T-helper 2 cell treated with Interferon-gamma antibody and Interleukin-4, amounts not matched to agents 5 μg/mL and 100 μg/mL, for 36 hours (primary cell): ENCODE measurements around the gene PTPRT.

Source experiments
- DNase-seq: peaks from one replicate; pipeline ENCODE4 v3.0.0; 2021; ENCODE audit warnings: low spot score
- H3K27ac Mint-ChIP-seq: one replicate; pipeline ENCODE4 v1.8.0; 2021; ENCODE audit warnings: mild to moderate bottlenecking, mixed read lengths
- H3K27me3 Mint-ChIP-seq: one replicate; pipeline ENCODE4 v1.8.0; 2021; ENCODE audit warnings: low read depth, mixed read lengths
- H3K36me3 Mint-ChIP-seq: one replicate; pipeline ENCODE4 v1.8.0; 2021; ENCODE audit warnings: low read depth, mixed read lengths
- H3K4me1 Mint-ChIP-seq: one replicate; pipeline ENCODE4 v1.8.0; 2021; ENCODE audit warnings: low read depth, mixed read lengths
- H3K4me3 Mint-ChIP-seq: one replicate; pipeline ENCODE4 v1.8.0; 2022; ENCODE audit warnings: mild to moderate bottlenecking, moderate library complexity, mixed read lengths
- H3K9me3 Mint-ChIP-seq: one replicate; pipeline ENCODE4 v1.8.0; 2021; ENCODE audit warnings: mixed read lengths

Gene PTPRT

DNA sequence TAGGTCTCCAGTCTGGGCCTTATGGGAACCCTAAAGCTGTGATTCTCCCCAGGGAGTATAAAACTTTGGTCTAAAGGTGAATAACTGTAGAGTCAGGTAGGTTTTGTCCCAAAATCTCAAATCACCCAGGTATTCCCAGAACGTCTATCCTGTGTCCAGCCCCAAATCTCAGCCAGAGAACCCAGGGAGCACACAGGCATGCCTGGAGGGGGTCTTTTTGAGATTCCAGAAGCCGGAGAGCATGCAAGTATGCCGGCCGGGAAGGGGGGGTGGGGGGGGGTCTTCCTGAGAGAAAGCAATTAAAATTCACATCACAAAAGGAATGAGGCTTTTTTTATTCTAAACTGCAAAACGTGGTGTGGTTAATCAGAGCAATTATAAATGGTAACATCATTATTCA lies 210.0 kb downstream of the PTPRT start:
- no peaks in the 10 kb centered on the region for H3K36me3 Mint-ChIP-seq
- DNase-seq: no peak
- H3K4me3 Mint-ChIP-seq: no peak overlapping the region
- H3K9me3 Mint-ChIP-seq: peaks cover 5% of the 10 kb centered on the region
- no peak overlapping the region for H3K27ac Mint-ChIP-seq
- H3K27me3 Mint-ChIP-seq: no peaks in the 10 kb centered on the region
- H3K4me1 Mint-ChIP-seq: no peaks in the 10 kb centered on the region

DNA sequence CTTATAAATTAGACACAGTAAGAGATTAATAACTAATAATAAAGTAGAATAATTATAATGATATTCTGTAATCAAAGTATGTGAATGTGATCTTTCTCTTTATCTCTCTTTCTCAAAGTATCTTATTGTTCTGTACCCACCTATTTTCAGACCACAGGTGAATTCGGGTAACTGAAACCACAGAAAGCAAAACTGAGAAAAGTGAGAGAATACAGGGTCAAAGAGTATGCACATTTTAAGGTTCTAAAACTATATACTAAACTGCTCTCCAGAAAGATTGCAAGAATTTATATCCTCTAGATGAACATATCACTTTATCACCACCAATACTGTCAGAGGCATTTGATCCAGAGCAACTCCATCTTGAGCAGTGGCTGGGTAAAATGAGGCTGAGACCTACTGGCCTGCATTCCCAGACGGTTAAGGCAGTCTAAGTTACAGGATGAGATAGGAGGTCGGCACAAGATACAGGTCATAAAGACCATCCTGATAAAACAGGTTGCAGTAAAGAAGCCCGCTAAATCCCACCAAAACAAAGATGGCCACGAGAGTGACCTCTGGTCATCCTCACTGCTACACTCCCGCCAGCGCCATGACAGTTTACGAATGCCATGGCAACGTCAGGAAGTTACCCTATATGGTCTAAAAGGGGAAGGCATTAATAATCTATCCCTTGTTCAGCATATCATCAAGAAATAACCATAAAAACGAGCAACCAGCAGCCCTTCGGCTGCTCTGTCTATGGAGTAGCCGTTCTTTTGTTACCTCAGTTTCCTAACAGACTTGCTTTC lies 211.3 kb downstream of the PTPRT start:
- no peaks in the 10 kb centered on the region for H3K4me1 Mint-ChIP-seq
- DNase-seq: no peak
- H3K9me3 Mint-ChIP-seq: no peaks in the 10 kb centered on the region
- no peak overlapping the region for H3K4me3 Mint-ChIP-seq
- H3K27ac Mint-ChIP-seq: no peak overlapping the region
- H3K36me3 Mint-ChIP-seq: no peaks in the 10 kb centered on the region
- H3K27me3 Mint-ChIP-seq: no peaks in the 10 kb centered on the region

DNA sequence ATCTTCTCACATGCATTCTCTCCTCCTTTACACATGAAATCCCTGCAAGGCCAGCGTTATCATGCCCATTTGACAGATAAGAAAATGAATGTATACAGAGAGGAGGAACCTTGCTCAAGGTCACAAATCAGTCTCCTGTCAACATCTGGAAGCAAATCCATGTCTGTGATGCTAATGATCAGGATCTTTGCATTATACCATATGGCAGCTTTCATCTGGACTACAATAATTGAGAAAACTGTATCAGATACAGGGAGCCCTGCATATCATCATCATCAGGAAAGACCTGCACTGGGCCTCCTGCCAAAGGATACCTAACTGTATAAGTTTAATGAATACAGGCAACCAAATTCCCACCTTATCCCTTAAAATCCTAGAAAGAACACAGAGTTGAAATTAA lies 213.7 kb downstream of the PTPRT start:
- no peaks in the 10 kb centered on the region for H3K4me1 Mint-ChIP-seq
- H3K36me3 Mint-ChIP-seq: no peaks in the 10 kb centered on the region
- H3K27me3 Mint-ChIP-seq: no peaks in the 10 kb centered on the region
- H3K9me3 Mint-ChIP-seq: no peaks in the 10 kb centered on the region
- no peak for DNase-seq
- no peak overlapping the region for H3K4me3 Mint-ChIP-seq
- no peak overlapping the region for H3K27ac Mint-ChIP-seq

DNA sequence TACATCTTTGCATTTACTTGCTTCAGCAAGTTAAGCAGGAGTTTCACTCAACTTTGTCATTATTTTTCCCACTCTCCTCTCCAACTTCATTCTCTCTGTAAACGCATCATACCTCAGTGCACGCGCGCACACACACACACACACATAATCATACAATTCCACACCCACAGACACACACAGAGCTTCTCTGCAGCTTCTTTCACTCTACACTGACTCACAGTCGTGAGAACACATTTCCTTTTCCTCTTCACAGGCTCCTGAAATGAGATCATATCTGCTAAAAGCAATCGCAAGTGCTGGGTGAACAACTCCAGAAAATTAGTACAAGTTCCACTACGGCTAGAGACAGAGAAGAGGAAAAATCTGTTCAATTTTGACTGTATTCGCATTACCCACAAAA lies 215.4 kb downstream of the PTPRT start:
- Mint-ChIP-seq H3K4me1 (no peaks in the 10 kb centered on the region), H3K27me3 (no peaks in the 10 kb centered on the region), H3K9me3 (no peaks in the 10 kb centered on the region), H3K27ac (no peak overlapping the region), H3K36me3 (no peaks in the 10 kb centered on the region), H3K4me3 (no peak overlapping the region)
- no peak for DNase-seq

DNA sequence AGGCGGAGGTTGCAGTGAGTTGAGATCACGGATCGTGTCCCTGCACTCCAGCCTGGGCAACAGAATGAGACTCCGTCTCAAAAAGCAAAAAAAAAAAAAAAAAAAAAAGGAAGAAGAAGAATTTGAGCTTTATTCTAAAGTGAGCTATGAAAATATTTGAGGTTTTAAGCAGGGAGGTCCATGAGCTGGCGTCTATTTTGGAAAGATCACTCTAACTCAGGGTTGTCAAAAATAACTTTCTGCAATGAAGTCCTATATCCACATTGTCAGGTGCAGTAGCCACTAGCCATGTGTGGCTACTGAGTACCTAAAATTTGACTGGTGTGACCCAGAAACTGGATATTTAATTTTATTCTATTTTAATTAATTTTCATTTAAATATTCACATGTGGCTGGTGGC lies 217.1 kb downstream of the PTPRT start:
- Mint-ChIP-seq H3K27ac (no peak overlapping the region), H3K27me3 (no peaks in the 10 kb centered on the region), H3K4me1 (no peaks in the 10 kb centered on the region), H3K4me3 (no peak overlapping the region), H3K9me3 (peaks cover 4% of the 10 kb centered on the region), H3K36me3 (no peaks in the 10 kb centered on the region)
- no peak for DNase-seq

DNA sequence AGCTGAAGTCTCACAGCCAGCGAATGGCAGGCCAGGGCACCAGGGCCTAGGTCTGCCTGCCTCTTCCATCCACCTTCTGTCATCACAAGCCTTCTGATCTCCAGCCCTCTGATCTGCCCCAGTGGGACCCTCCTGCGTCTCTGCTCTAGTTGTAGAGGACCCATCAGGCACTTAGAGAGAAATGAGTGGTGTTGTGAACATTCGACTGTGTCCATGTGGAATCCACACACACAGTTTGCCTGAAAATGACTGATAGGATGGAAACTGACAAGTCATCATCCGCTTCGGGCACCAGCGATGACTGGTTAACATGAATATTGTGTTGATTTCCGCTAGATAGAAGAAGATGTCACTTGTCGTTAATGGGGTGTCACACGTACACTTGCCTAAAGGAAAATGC lies 221.0 kb downstream of the PTPRT start:
- Mint-ChIP-seq H3K27me3 (no peaks in the 10 kb centered on the region), H3K36me3 (no peaks in the 10 kb centered on the region), H3K27ac (no peak overlapping the region), H3K4me1 (no peaks in the 10 kb centered on the region), H3K9me3 (peaks cover 4% of the 10 kb centered on the region), H3K4me3 (no peak overlapping the region)
- DNase-seq: no peak

DNA sequence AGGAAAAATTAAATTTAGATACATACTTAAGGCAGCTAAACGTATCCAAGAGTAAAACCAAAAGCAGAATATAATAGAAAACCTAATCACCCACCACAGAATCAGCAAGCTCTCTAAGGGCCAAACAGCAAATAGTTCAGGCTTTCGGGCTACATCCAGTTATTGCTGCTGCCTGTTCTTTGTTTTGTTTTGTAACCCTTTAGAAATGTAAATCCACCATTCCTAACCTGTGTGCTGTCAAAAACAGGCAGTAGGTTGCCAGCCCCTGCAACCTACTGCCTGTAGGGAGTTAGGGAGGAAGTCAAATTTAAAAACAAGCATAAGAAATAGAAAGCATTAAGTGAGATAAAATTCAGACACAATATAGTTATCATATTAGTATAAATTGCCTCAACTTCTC lies 225.9 kb downstream of the PTPRT start:
- H3K36me3 Mint-ChIP-seq: no peaks in the 10 kb centered on the region
- no peak overlapping the region for H3K4me3 Mint-ChIP-seq
- H3K4me1 Mint-ChIP-seq: no peaks in the 10 kb centered on the region
- peaks cover 4% of the 10 kb centered on the region for H3K9me3 Mint-ChIP-seq
- H3K27ac Mint-ChIP-seq: no peak overlapping the region
- H3K27me3 Mint-ChIP-seq: no peaks in the 10 kb centered on the region
- no peak for DNase-seq

DNA sequence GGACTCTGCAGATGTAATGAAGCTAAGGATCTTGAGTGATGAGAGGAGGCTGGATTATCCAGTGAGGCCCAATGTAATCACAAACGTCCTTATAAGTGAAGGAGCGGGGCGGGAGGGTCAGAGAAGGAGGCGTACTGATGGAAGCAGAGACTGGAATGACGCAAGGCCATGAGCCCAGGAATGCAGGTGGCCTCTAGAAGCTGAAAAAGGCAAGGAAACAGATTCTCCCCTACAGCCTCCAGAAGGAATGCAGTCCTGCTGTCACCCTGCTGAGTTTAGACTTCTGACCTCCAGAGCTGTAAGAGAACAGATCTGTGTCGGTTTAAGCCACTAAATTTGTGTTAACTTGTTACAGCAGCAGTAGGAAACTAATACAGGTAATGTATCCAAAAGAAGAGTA lies 227.9 kb downstream of the PTPRT start:
- Mint-ChIP-seq H3K9me3 (no peaks in the 10 kb centered on the region), H3K36me3 (no peaks in the 10 kb centered on the region), H3K27me3 (no peaks in the 10 kb centered on the region), H3K4me3 (no peak overlapping the region), H3K27ac (no peak overlapping the region), H3K4me1 (no peaks in the 10 kb centered on the region)
- DNase-seq: no peak

DNA sequence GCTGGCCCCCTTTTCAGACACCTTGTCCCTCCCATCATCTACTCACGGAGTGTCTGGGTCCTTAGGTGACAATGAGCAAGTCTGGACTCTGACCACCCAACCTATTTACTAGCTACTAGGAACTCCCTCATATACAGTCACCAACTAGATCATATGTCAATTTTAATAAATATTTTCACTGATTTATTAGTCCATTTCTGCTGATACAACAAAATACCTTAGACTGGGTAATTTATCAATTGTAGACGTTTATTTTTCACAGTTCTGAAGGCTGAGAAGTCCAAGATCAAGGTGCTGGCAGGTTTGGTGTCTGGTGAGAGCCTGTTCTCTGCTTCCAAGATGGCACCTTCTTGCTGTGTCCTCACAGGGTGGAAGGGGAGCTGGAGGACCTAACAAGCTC lies 229.7 kb downstream of the PTPRT start:
- H3K27me3 Mint-ChIP-seq: no peaks in the 10 kb centered on the region
- DNase-seq: no peak
- no peak overlapping the region for H3K27ac Mint-ChIP-seq
- H3K4me3 Mint-ChIP-seq: no peak overlapping the region
- H3K36me3 Mint-ChIP-seq: no peaks in the 10 kb centered on the region
- no peaks in the 10 kb centered on the region for H3K4me1 Mint-ChIP-seq
- no peaks in the 10 kb centered on the region for H3K9me3 Mint-ChIP-seq

DNA sequence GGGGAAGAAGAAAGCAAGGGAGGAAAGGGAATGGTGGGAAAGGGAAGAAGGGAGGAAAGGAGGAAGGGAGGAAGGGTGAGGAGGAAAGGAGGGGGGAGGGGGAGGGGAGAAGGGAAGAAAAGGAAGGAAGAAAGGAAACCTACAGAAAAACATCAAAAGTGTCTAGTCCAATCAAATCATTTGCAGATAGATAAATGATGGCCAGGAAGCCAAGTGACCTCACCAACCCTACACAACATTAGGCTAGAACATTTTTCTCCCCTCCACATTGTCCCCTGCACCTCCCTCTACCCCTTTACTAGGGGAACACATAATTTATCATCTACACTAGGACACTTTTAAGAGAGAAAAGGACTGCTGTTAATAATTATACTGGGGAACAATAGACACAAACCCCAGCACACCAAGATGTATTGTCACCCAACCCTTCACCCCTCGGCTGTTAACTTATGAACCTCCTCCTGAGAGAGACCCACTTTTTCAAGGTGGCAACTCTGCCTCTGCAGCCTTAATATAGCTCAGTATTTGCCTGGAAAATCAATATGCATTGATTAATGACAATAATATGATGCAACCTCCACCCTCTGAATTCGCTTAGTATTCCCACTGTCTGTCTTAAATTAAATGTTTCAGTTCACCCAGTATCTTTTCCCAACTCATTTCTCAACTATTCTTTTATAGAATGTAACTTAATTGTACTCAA lies 231.2 kb downstream of the PTPRT start:
- Mint-ChIP-seq H3K36me3 (no peaks in the 10 kb centered on the region), H3K27me3 (no peaks in the 10 kb centered on the region), H3K4me1 (no peaks in the 10 kb centered on the region), H3K9me3 (no peaks in the 10 kb centered on the region), H3K4me3 (no peak overlapping the region), H3K27ac (no peak overlapping the region)
- no peak for DNase-seq

DNA sequence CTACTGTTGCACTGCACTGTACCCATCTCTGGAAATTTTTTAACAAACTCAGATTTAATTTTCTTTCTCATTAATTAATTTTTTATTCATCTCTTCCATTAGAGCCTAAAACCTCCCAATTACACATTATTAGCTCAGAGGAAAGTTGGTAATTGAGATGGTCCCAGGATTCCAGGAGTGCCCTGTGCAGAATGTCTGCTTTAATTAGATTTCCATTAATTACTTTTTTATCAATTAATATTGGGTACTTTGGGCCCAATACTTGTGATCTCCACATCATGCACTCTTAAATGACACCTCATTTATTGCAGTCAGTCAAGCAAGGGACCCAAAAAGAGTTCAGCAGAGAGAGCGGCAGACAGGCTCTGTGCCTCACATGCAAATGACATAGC lies 232.0 kb downstream of the PTPRT start:
- no peak overlapping the region for H3K27ac Mint-ChIP-seq
- no peak overlapping the region for H3K4me3 Mint-ChIP-seq
- no peaks in the 10 kb centered on the region for H3K27me3 Mint-ChIP-seq
- no peak for DNase-seq
- H3K36me3 Mint-ChIP-seq: no peaks in the 10 kb centered on the region
- H3K4me1 Mint-ChIP-seq: no peaks in the 10 kb centered on the region
- no peaks in the 10 kb centered on the region for H3K9me3 Mint-ChIP-seq

DNA sequence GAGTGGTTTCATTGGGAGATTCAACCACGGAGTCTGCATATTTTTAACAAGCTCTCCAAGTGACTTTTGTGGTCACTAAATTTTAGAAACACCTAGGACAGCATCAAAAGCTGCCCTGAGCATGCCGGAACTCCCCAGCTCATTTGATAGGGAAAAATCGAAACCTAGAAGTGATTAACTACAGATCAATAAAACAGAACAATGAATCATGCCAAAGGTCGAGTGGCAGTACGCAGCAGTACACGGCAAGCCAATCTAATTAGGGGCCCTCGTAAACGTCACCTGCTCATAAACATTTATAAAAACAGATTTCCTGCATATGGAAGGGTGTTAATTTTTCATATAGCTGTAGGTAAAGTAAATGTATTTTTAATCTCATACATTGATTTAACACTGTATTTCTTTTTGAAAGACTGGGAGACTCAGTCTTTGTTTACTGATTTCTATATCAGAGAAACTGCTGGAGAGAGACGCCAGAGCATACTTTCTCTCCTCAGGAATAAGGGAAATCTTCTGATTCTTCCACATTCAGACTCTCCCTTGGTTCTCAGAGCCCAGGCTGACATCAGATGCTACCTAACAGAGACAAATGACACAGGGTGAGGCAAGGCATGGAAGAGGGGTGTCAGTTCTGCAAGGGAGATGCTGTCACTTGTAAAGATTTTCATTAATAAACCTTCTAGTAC lies 232.5 kb downstream of the PTPRT start:
- DNase-seq: no peak
- Mint-ChIP-seq H3K4me3 (no peak overlapping the region), H3K9me3 (no peaks in the 10 kb centered on the region), H3K36me3 (no peaks in the 10 kb centered on the region), H3K27ac (no peak overlapping the region), H3K4me1 (no peaks in the 10 kb centered on the region), H3K27me3 (no peaks in the 10 kb centered on the region)

DNA sequence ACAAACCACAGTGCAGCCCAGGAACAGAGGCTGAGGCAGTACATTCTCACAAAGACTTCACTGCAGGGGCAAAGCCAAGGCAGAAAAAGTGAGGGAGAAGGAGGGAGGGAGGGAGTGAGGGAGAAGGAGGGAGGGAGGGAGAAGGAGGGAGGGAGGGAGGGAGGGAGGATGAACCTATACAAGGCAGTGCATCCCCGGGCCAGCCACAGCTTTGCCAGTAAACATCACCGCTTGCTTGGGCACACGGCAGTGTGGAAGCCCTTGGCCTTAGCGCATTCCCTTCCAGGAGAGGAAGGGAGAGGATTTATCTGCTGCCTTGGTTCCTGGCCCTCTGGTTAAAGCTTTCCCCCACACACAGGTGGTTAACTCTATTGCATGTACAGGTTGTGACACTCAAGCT lies 234.0 kb downstream of the PTPRT start:
- H3K27ac Mint-ChIP-seq: no peak overlapping the region
- peaks cover 8% of the 10 kb centered on the region for H3K9me3 Mint-ChIP-seq
- H3K27me3 Mint-ChIP-seq: no peaks in the 10 kb centered on the region

DNA sequence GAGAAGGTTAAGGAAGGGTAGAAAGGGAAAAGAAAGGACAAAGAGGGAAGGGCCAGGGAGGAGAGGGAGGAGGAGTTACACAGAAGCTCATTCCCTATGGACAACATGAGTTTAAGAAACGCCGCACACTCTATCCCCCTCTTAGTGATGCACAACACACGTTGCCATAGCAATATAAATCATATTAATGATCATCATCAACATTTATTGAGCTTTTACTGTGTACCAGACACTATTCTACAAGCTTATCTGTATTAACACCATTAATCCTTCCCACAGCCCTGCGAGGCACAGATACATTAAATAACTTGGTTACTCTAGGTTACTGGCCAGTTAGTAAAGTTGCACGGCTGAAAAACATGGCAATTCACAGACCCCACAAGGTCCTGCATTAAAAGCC lies 234.8 kb downstream of the PTPRT start:
- Mint-ChIP-seq H3K27ac (no peak overlapping the region), H3K36me3 (no peaks in the 10 kb centered on the region), H3K4me3 (no peak overlapping the region), H3K9me3 (peaks cover 8% of the 10 kb centered on the region), H3K4me1 (no peaks in the 10 kb centered on the region), H3K27me3 (no peaks in the 10 kb centered on the region)
- no peak for DNase-seq

More for the DNA sequence above, 234.0 kb downstream of the PTPRT start:
- DNase-seq: no peak
- no peak overlapping the region for H3K4me3 Mint-ChIP-seq
- H3K4me1 Mint-ChIP-seq: no peaks in the 10 kb centered on the region
- H3K36me3 Mint-ChIP-seq: no peaks in the 10 kb centered on the region
